NOMO-1 treated with dmso at 0.1 percent for 144 hours (cell line): ENCODE data around the gene IFT88.

Experiments used
- DNase-seq: peaks from one replicate; lab custom pipeline; 2025; ENCODE audit not compliant: unreplicated experiment; lab: John Stamatoyannopoulos, UW

The IFT88 gene

DNA sequence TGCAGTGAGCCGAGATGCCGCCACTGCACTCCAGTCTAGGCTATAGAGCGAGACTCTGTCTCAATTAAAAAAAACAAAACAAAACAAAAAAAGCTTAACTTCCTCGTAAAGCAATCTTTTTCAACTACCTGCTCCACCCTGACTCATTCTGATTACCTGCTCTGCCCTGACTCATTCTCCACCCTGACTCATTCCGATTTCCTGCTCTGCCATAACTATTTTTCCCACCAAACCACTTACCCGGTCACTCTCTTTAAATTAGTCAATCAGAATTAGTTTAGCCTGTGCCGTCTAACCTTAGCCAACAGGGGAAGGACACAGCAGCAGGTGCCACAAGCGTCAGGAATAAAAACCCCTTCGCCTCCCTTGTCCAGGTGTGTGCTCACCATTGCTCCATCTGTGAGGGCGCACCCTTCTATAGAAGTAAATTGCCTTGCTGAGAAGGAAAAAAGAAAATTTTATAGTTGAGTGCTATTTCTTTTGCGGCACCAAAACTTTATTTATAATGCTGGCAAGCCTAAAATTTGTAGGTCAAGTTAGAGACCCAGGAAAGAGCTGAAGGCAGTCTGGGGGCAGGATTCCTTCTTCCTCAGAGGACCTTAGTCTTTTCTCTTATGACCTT, 1.7 kb upstream of the IFT88 start:
- DNase-seq = no peak

DNA sequence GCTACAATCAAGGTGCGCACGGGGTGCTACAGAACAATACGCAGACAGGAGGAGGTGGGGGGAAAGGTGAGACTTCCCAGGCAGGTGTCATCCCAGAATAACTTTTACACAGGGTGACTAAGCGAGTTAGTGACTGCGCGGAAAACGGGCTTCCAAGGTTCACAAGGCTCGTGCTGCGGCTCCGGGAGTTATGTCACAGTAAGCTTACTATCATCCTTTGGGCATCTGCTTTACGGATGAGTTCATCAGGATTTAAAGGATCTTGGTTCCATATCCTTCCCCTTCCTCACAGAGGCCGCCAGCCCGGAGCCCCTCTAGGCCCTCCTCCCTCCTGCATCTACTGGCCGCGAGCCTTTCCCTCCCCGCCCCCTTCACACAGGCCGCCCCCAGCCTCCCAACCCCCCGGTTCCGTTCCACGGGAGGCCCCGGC, 474 bp upstream of the IFT88 start:
- DNase-seq = no peak

- DNase-seq = no peak
These were observed 1.0 kb downstream of the IFT88 start for GRCh38 chr13:20567881-20568528.

GRCh38 chr13:20570517-20570916, 3.6 kb downstream of the IFT88 start:
- no peak for DNase-seq

- no peak for DNase-seq
These were observed 4.7 kb downstream of the IFT88 start for GRCh38 chr13:20571676-20572075.

DNA sequence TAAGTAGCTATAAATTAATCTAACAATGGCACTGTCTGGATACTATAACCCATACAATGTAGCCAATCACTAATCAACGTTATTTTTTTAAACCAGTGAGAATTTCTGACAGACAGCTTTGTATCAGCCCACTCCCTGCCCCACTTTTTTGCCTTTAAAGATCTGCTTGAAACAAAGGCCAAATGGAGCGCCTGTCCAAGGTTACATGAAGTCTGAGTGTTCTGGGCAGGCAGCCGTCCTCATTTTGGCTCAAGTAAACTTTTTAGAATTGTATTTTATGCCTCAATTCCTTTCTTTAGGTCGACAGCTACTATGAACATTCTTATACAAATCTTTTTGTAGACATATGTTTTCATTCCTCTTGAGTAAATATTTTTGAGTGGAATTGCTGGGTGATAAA, 6.2 kb downstream of the IFT88 start:
- DNase-seq = no peak

GRCh38 chr13:20573636-20574035, 6.7 kb downstream of the IFT88 start:
- DNase-seq = no peak

GRCh38 chr13:20579191-20579590, 12.2 kb downstream of the IFT88 start:
- no peak for DNase-seq

DNA sequence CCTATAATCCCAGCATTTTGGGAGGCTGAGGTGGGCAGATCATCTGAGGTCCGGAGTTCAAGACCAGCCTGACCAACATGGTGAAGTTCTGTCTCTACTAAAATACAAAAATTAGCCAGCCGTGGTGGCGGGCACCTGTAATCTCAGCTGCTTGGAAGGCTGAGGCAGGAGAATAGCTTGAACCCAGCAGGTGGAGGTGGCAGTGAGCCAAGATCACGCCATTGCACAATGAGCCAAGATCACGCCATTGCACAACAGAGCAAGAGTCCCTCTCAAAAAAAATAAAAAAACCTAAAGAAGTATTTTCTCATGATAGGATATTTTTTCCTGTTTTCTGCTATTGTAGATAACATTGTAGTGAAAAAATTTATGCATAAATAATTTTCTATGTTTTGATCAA, 13.3 kb downstream of the IFT88 start:
- DNase-seq = no peak

DNA sequence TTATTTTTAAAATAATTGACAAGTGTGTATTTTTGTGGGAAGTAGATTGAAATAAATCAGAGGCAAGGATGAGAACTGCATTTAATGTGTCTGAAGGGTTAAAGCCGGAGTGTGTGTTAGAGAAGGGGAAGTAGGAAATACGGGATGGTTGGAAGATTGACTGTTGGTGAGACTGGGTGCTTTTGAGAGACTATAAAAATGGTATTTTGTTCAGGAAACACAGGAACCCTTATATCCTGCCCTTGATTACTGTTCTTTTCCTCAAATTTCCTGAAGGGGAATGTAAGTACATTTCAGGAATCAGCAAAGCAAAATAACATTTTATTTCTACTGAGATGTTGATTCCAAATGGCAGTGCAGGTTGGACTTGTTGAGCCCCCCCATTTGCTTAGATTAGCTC, 15.1 kb downstream of the IFT88 start:
- no peak for DNase-seq

DNA sequence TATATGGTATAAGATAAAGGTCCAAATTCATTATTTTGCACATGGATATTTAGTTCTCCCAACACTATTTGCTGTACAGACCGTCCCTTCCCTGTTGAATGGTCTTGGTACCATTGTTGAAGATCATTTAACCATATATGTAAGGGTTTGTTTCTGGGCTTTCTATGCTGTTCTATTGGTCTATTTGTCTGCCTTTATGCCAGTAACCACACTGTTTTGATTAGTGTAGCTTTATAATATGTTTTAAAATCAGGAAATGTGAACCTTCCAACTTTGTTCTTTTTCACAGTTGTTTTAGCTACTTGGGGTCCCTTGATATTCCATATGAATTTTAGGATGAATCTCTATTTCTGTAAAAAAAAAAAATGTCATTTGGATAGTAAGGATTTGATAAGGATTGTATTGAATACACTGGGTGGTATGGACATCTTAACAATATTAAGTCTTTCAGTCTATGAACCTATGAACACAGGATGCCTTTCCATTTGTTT, 16.9 kb downstream of the IFT88 start:
- no peak for DNase-seq

- no peak for DNase-seq
These were observed 18.4 kb downstream of the IFT88 start for GRCh38 chr13:20585371-20585770.

- DNase-seq = no peak
These were observed 21.7 kb downstream of the IFT88 start for GRCh38 chr13:20588529-20589110.

GRCh38 chr13:20590561-20590960, 23.6 kb downstream of the IFT88 start:
- no peak for DNase-seq

- no peak for DNase-seq
These were observed 25.6 kb downstream of the IFT88 start for GRCh38 chr13:20592606-20593005.

GRCh38 chr13:20594280-20594679, 27.3 kb downstream of the IFT88 start:
- no peak for DNase-seq

GRCh38 chr13:20607015-20607414, 40.1 kb downstream of the IFT88 start:
- DNase-seq = no peak

GRCh38 chr13:20608438-20609020, 41.6 kb downstream of the IFT88 start:
- DNase-seq = no peak

DNA sequence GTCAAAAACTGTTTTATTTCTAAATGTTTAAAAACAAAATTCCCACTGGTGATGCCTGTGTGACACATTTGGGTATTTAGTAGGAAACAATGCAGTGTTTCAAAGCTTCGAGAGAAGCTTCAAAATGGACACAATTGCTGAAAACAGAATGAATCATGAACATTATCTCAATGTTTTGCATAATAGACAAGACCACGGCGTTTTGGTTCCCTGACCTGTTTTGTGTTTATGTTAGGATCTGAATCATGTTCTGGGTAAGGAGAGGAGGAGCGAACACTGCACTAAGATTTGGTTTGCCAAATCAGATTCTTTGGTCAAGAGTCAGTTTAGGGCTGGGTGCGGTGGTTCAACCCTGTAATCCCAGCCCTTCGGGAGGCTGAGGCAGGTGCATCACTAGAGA, 42.2 kb downstream of the IFT88 start:
- no peak for DNase-seq

DNA sequence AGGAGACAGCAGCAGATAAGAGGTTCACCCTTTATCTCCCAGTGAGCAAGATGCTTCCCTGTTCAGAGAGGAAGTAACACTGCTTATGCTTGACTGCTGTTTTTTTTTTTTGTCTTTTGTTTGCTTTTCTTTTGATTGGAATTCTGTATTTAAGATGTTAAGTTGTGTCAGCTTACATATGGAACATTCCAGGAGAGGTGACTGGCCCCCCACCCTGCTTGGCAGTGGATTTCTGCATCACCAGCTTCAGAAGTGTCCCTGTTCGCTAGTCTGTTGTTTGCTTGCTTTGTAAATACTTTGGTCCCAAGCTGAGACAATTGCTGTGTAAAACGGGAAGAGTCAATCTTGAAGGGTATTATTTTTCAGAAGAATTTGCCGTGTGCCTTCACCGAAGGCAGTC, 43.0 kb downstream of the IFT88 start:
- DNase-seq = no peak

DNA sequence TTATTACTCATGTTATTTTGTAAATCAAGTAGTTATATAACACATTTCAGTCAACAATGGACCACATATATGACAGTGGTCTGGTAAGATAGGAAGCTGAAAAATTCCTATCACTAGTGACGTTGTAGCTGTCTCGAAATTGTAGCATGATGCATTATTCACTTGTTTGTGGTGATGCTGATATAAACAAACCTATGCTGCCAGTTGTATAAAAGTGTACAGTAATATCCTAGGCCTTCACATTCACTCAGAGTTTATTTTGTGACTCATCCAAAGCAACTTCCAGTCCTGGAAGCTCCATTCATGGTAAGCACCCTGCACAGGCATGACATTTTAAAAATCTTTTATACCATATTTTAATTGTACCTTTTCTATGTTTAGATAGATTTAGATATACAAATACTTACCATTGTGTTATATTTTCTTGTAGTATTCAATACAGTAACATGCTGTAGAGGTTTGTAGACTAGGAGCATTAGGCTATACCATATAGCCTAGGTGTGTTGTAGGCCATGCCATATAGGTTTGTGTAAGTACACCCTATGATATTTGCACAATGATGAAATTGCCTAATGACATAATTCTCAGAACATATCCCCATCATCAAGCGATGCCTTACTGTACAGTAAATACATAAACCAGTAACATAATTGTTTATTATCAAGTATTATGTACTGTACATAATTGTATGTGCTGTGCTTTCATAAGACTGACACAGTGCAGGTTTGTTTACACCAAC, 49.3 kb downstream of the IFT88 start:
- DNase-seq = no peak
